Caco-2 (cell line): ENCODE measurements around the gene INO80C. TPM values are rescaled to one million over a fixed set of nuclear protein-coding genes. Genes with fewer than 3 reads are reported as not detected.

Source experiments
- Bru-seq: library from RNA; stranded (reverse); fragments of 400-500 nt; gene quantifications from one replicate; lab custom pipeline; 2021; lab: Mats Ljungman, UMichigan
- BruChase-seq, 2 experiments: library from RNA; stranded (reverse); fragments of 400-500 nt; gene quantifications; one replicate each; lab custom pipeline; 2021; lab: Mats Ljungman, UMichigan
- BruUV-seq: library from RNA; stranded (reverse); fragments of 400-500 nt; replicated peaks from 2 replicates; lab custom pipeline; 2021; lab: Mats Ljungman, UMichigan
- CTCF ChIA-PET: fragments of 300-600 bp; sonication (Branson Sonifier 250); formaldehyde crosslinking; loops from one replicate; lab custom pipeline; 2022; ENCODE audit warnings: antibody characterized with exemption; lab: Charles Lee
- POLR2A ChIA-PET: fragments of 300-600 bp; sonication (Branson Sonifier 250); formaldehyde crosslinking; loops from one replicate; lab custom pipeline; 2022; ENCODE audit warnings: antibody characterized with exemption; lab: Charles Lee
- DNase-seq, 2 experiments: peaks; one replicate each; pipeline versions ENCODE4 v3.0.0 to v3.0.0-alpha.2; 2020 to 2022
- H3K27me3 ChIP-seq: replicated peaks from 2 replicates; pipeline ENCODE4 v1.6.0; 2011; ENCODE audit warnings: low read length; ENCODE audit not compliant: control insufficient read depth, insufficient read depth
- H3K36me3 ChIP-seq: 2 replicates; pipeline ENCODE4 v1.5.1; 2011; ENCODE audit warnings: low read length; ENCODE audit not compliant: control insufficient read depth, insufficient read depth
- H3K4me1 ChIP-seq: fragments of 250-450 bp; sonication (Bioruptor Pico); 2 replicates; pipeline ENCODE4 v1.5.1; 2020; ENCODE audit warnings: mild to moderate bottlenecking
- H3K4me3 ChIP-seq: 2 replicates; pipeline ENCODE4 v1.5.1; 2011; ENCODE audit warnings: low read depth, mild to moderate bottlenecking, control low read depth, low read length
- H3K9me3 ChIP-seq: fragments of 250-450 bp; sonication (Bioruptor Pico); 2 replicates; pipeline ENCODE4 v1.5.1; 2020; ENCODE audit warnings: mild to moderate bottlenecking, moderate library complexity
- H3K27ac Mint-ChIP-seq: one replicate; pipeline ENCODE4 v1.8.0; 2022; ENCODE audit warnings: mixed read lengths; ENCODE audit not compliant: unreplicated experiment
- H3K27me3 Mint-ChIP-seq: one replicate; pipeline ENCODE4 v1.8.0; 2022; ENCODE audit warnings: mixed read lengths; ENCODE audit not compliant: insufficient read depth, unreplicated experiment
- H3K36me3 Mint-ChIP-seq: one replicate; pipeline ENCODE4 v1.8.0; 2022; ENCODE audit warnings: mild to moderate bottlenecking, mixed read lengths; ENCODE audit not compliant: insufficient read depth, unreplicated experiment
- H3K4me1 Mint-ChIP-seq: one replicate; pipeline ENCODE4 v1.8.0; 2022; ENCODE audit warnings: low read depth, mixed read lengths; ENCODE audit not compliant: unreplicated experiment
- H3K4me3 Mint-ChIP-seq: one replicate; pipeline ENCODE4 v1.8.0; 2022; ENCODE audit warnings: mild to moderate bottlenecking, moderate library complexity, mixed read lengths; ENCODE audit not compliant: unreplicated experiment
- H3K9me3 Mint-ChIP-seq: one replicate; pipeline ENCODE4 v1.8.0; 2022; ENCODE audit warnings: mixed read lengths; ENCODE audit not compliant: unreplicated experiment
- CTCF ChIP-seq, 2 experiments: fragments of 200-600 bp in 1 of 2; IDR thresholded peaks; 1 replicate in 1 of 2; 2 replicates in 1 of 2; pipeline versions ENCODE4 v1.5.1 to v1.8.0; 2011 to 2022; ENCODE audit warnings: antibody characterized with exemption in 1 of 2, control low read depth in 1 of 2, inconsistent platforms in 1 of 2, low read depth in 1 of 2, low read length in 1 of 2, mild to moderate bottlenecking in 1 of 2, moderate library complexity in 1 of 2; ENCODE audit not compliant: insufficient read depth in 1 of 2, severe bottlenecking in 1 of 2, unreplicated experiment in 1 of 2
- intact Hi-C: fragments of 100-400 bp; cut with micrococcal nuclease; formaldehyde crosslinking; loops from one replicate; pipeline ENCODE4 v1.10.0; 2022; ENCODE audit not compliant: unreplicated experiment
- long read RNA-seq: library from polyadenylated mRNA; stranded (forward); transcript quantifications from one replicate; pipeline ENCODE4 v2.0.0, GENCODE V29; 2022
- total RNA-seq: library from RNA; stranded (reverse); gene quantifications from 2 replicates; pipeline ENCODE4 v1.2.3, GENCODE V29; 2022

INO80C gene, protein sequence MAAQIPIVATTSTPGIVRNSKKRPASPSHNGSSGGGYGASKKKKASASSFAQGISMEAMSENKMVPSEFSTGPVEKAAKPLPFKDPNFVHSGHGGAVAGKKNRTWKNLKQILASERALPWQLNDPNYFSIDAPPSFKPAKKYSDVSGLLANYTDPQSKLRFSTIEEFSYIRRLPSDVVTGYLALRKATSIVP
- total RNA-seq: 22.7 and 26.6 TPM in 2 replicates
- Bru-seq, nascent RNA: percentile 54 among the genes with signal in this experiment
- percentile 72 among the genes with signal in this experiment for BruChase-seq, experiment 1, labeled RNA remaining after a 2-hour chase
- percentile 83 among the genes with signal in this experiment for BruChase-seq, experiment 2, labeled RNA remaining after a 6-hour chase
- long read RNA-seq, transcript INO80C-202 (5 exons, 974 nt): major isoform, 17 of 26 reads
- long read RNA-seq, partial matches to known transcripts: 2 of 26 reads
- long read RNA-seq, other reads (novel, unspliced or antisense): 4 of 26 reads

GRCh38 chr18:35497370-35498197, at the start of gene INO80C:
INO80C (minus strand) TSS chr18:35497960; CDS start chr18:35497874, 86 bp downstream.
- peak within 1 kb of the TSS; percentile 39 for H3K4me3 ChIP-seq
- DNase-seq: peak; percentile 83 to 84
- no peaks in the 10 kb centered on the region for H3K36me3 ChIP-seq
- Mint-ChIP-seq H3K9me3 (no peaks in the 10 kb centered on the region), H3K27ac (peak within 1 kb of the TSS; percentile 96), H3K4me1 (no peaks in the 10 kb centered on the region), H3K4me3 (peak within 1 kb of the TSS; percentile 89), H3K27me3 (no peaks in the 10 kb centered on the region), H3K36me3 (peaks cover 10% of the 10 kb centered on the region)
- peaks cover 14% of the 10 kb centered on the region; the same call in 1 of the 2 replicates for H3K4me1 ChIP-seq
- TF ChIP-seq CTCF (IDR thresholded peaks at IDR 0.05; ENCODE audit: insufficient read depth in 1 of 2, low read depth in 1 of 2, low read length in 1 of 2, severe bottlenecking in 1 of 2, unreplicated experiment in 1 of 2): no peak
- ChIA-PET POLR2A (interaction anchor here (1.3 kb wide), 2 partner anchors 9 to 15 kb away, joined by 4 to 13 read pairs; no protein-coding TSS in a partner anchor), CTCF (interaction anchor here (0.9 kb wide), 1 partner anchor 9 kb away, joined by 3 read pairs; no protein-coding TSS in a partner anchor)
- H3K9me3 ChIP-seq: no peaks in the 10 kb centered on the region
- TSS peak; percentile 95 for BruUV-seq
- no peaks in the 10 kb centered on the region for H3K27me3 ChIP-seq
- intact Hi-C loops: loop anchor here (2.0 kb wide), 2 partner anchors 15 to 39 kb away; no protein-coding TSS in a partner anchor

DNA sequence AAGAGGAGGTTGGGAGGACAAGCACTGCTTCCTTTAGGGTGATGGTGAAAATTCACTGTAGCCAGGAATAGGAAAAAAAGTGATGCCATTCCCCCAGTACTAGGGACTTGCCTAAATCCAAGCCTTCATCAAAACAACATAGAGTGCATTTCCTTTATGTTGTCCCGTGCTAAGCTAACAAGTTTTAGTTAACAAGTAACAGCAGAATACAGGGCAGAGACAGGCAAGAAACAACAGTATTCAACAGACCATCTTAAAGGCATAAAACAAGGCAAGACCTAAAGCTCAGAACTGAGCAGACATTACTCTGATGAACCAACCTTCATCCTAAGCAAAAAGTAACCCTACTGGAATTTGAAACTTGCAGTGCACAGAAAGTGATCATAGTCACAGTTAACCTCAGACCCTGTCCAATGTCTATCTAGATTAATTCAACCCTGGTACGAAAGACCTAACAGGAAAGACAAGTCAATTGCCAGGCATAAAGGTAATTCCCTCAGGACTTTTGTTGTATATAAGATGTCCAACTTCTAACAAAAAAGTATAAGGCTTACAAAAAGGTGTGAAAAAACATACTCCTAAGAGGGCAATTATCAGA, 49.3 kb upstream of the INO80C start:
- Histone ChIP-seq H3K36me3 (no peaks in the 10 kb centered on the region), H3K4me3 (no peak overlapping the region), H3K4me1 (no peaks in the 10 kb centered on the region), H3K9me3 (no peaks in the 10 kb centered on the region), H3K27me3 (no peaks in the 10 kb centered on the region)
- H3K27me3 Mint-ChIP-seq: no peaks in the 10 kb centered on the region
- H3K4me1 Mint-ChIP-seq: no peaks in the 10 kb centered on the region
- no peaks in the 10 kb centered on the region for H3K9me3 Mint-ChIP-seq
- BruUV-seq: no TSS peak
- intact Hi-C loops: no loop called here
- H3K4me3 Mint-ChIP-seq: no peak overlapping the region
- TF ChIP-seq CTCF (IDR thresholded peaks at IDR 0.05; ENCODE audit: insufficient read depth in 1 of 2, low read depth in 1 of 2, low read length in 1 of 2, severe bottlenecking in 1 of 2, unreplicated experiment in 1 of 2): no peak
- no peak for DNase-seq
- ChIA-PET CTCF (no interaction called here), POLR2A (no interaction called here)
- H3K27ac Mint-ChIP-seq: no peak overlapping the region
- H3K36me3 Mint-ChIP-seq: no peaks in the 10 kb centered on the region
